H9 (cell line): ENCODE results near the gene MRPL57. TPM values are rescaled to one million over a fixed set of nuclear protein-coding genes. Genes with fewer than 3 reads are reported as not detected.
"Not testable (repeated sequence)": the region's sequence is repeated elsewhere in the genome, so short reads cannot be mapped to it uniquely, and the experiment has no call there.

Experiments used
- DNase-seq: peaks from one replicate; pipeline ENCODE4 v3.0.0-alpha.2; 2017
- H2AFZ ChIP-seq: one replicate; pipeline ENCODE4 v1.6.1; 2013; ENCODE audit warnings: mild to moderate bottlenecking, low read length, control low read depth, moderate library complexity
- H2AK5ac ChIP-seq: 2 replicates; pipeline ENCODE4 v1.6.1; 2013; ENCODE audit warnings: low read length, control low read depth, mixed read lengths; ENCODE audit not compliant: insufficient read length
- H2BK120ac ChIP-seq: one replicate; pipeline ENCODE4 v1.6.1; 2013; ENCODE audit warnings: low read depth, mild to moderate bottlenecking, low read length, control low read depth, inconsistent platforms; ENCODE audit not compliant: poor library complexity, severe bottlenecking
- H2BK12ac ChIP-seq: 2 replicates; pipeline ENCODE4 v1.6.1; 2013; ENCODE audit warnings: low read length, control low read depth, mixed read lengths, low read depth; ENCODE audit not compliant: insufficient read length
- H2BK15ac ChIP-seq: 2 replicates; pipeline ENCODE4 v1.6.1; 2013; ENCODE audit warnings: low read depth, low read length, control low read depth
- H2BK20ac ChIP-seq: one replicate; pipeline ENCODE4 v1.6.1; 2013; ENCODE audit warnings: low read depth, mild to moderate bottlenecking, low read length, control low read depth, inconsistent platforms; ENCODE audit not compliant: poor library complexity, severe bottlenecking
- H2BK5ac ChIP-seq: 2 replicates; pipeline ENCODE4 v1.6.1; 2013; ENCODE audit warnings: low read length, control low read depth, mixed read lengths; ENCODE audit not compliant: insufficient read length
- H3K14ac ChIP-seq: 2 replicates; pipeline ENCODE4 v1.6.1; 2013; ENCODE audit warnings: low read length, control low read depth; ENCODE audit not compliant: insufficient read depth
- H3K18ac ChIP-seq: 2 replicates; pipeline ENCODE4 v1.6.1; 2013; ENCODE audit warnings: low read depth, mild to moderate bottlenecking, mixed read lengths, low read length, control low read depth; ENCODE audit not compliant: insufficient read length
- H3K23ac ChIP-seq: 2 replicates; pipeline ENCODE4 v1.6.1; 2013; ENCODE audit warnings: low read length, control low read depth, mixed read lengths, low read depth; ENCODE audit not compliant: insufficient read length
- H3K23me2 ChIP-seq: 2 replicates; pipeline ENCODE4 v1.6.1; 2013; ENCODE audit warnings: low read depth, mild to moderate bottlenecking, mixed read lengths, low read length, control low read depth; ENCODE audit not compliant: insufficient read length, poor library complexity, severe bottlenecking
- H3K27ac ChIP-seq: 2 replicates; pipeline ENCODE4 v1.5.1; 2013; ENCODE audit warnings: low read length, control low read depth, mixed read lengths, low read depth; ENCODE audit not compliant: insufficient read length
- H3K27me3 ChIP-seq: 2 replicates; pipeline ENCODE4 v1.6.1; 2013; ENCODE audit warnings: low read length, control low read depth, inconsistent platforms; ENCODE audit not compliant: insufficient read depth
- H3K4ac ChIP-seq: 2 replicates; pipeline ENCODE4 v1.6.1; 2013; ENCODE audit warnings: low read depth, mild to moderate bottlenecking, control low read depth, inconsistent platforms, low read length, moderate library complexity
- H3K4me1 ChIP-seq: 2 replicates; pipeline ENCODE4 v1.6.1; 2013; ENCODE audit warnings: low read length, control low read depth, inconsistent platforms; ENCODE audit not compliant: insufficient read depth
- H3K4me2 ChIP-seq: 2 replicates; pipeline ENCODE4 v1.6.1; 2013; ENCODE audit warnings: low read length, control low read depth, mixed read lengths; ENCODE audit not compliant: insufficient read length, insufficient read depth
- H3K56ac ChIP-seq: 2 replicates; pipeline ENCODE4 v1.6.1; 2013; ENCODE audit warnings: low read depth, mild to moderate bottlenecking, mixed read lengths, low read length, control low read depth; ENCODE audit not compliant: insufficient read length
- H3K79me1 ChIP-seq: 2 replicates; pipeline ENCODE4 v1.6.1; 2013; ENCODE audit warnings: low read depth, mild to moderate bottlenecking, moderate library complexity, low read length, control low read depth, inconsistent platforms; ENCODE audit not compliant: insufficient read depth, poor library complexity, severe bottlenecking
- H3K79me2 ChIP-seq: 2 replicates; pipeline ENCODE4 v1.6.1; 2013; ENCODE audit warnings: low read length, control low read depth, inconsistent platforms; ENCODE audit not compliant: insufficient read depth
- H3K9ac ChIP-seq: 2 replicates; pipeline ENCODE4 v1.6.1; 2013; ENCODE audit warnings: low read length, control low read depth, mixed read lengths; ENCODE audit not compliant: insufficient read length; ENCODE audit errors: extremely low read depth
- H3K9me3 ChIP-seq: one replicate; pipeline ENCODE4 v1.6.1; 2013; ENCODE audit warnings: low read depth, low read length, inconsistent platforms; ENCODE audit not compliant: control insufficient read depth
- H3T11ph ChIP-seq: one replicate; pipeline ENCODE4 v1.6.1; 2013; ENCODE audit warnings: mild to moderate bottlenecking, low read length, control low read depth, inconsistent platforms
- H4K20me1 ChIP-seq: one replicate; pipeline ENCODE4 v1.6.1; 2013; ENCODE audit not compliant: control insufficient read depth, insufficient read length, insufficient read depth
- H4K5ac ChIP-seq: 2 replicates; pipeline ENCODE4 v1.6.1; 2013; ENCODE audit warnings: low read depth, mild to moderate bottlenecking, mixed read lengths, low read length, control low read depth; ENCODE audit not compliant: insufficient read length
- H4K8ac ChIP-seq: replicated peaks from 2 replicates; pipeline ENCODE4 v1.6.1; 2013; ENCODE audit warnings: low read length, control low read depth, mixed read lengths, low read depth; ENCODE audit not compliant: insufficient read length
- H4K91ac ChIP-seq: 2 replicates; pipeline ENCODE4 v1.6.1; 2013; ENCODE audit warnings: low read depth, mild to moderate bottlenecking, moderate library complexity, mixed read lengths, low read length, control low read depth; ENCODE audit not compliant: insufficient read length
- H3K27ac Mint-ChIP-seq, 3 experiments: 2 replicates in 2 of 3; 3 replicates in 1 of 3; pipeline ENCODE4 v1.8.0; 2020 to 2021; ENCODE audit warnings: mixed read lengths in 3 of 3, mild to moderate bottlenecking in 1 of 3, moderate library complexity in 1 of 3
- H3K27me3 Mint-ChIP-seq: 2 replicates; pipeline ENCODE4 v1.8.0; 2021; ENCODE audit warnings: low read depth, mild to moderate bottlenecking, moderate library complexity, mixed read lengths
- H3K36me3 Mint-ChIP-seq, 3 experiments: 2 replicates in 2 of 3; 3 replicates in 1 of 3; pipeline ENCODE4 v1.8.0; 2020 to 2021; ENCODE audit warnings: low read depth in 3 of 3, mixed read lengths in 3 of 3; ENCODE audit not compliant: insufficient read depth in 1 of 3
- H3K4me1 Mint-ChIP-seq, 2 experiments: 2 replicates each; pipeline ENCODE4 v1.8.0; 2020; ENCODE audit warnings: mixed read lengths in 2 of 2
- H3K4me3 Mint-ChIP-seq, 2 experiments: 2 replicates in 1 of 2; 3 replicates in 1 of 2; pipeline ENCODE4 v1.8.0; 2020 to 2021; ENCODE audit warnings: mild to moderate bottlenecking in 2 of 2, mixed read lengths in 2 of 2, moderate library complexity in 1 of 2
- H3K9me3 Mint-ChIP-seq, 2 experiments: 2 replicates in 1 of 2; 3 replicates in 1 of 2; pipeline ENCODE4 v1.8.0; 2020; ENCODE audit warnings: mild to moderate bottlenecking in 2 of 2, mixed read lengths in 2 of 2, moderate library complexity in 1 of 2
- CTCF ChIP-seq: fragments of 200-600 bp; sonication (generic); conservative IDR thresholded peaks from 3 replicates; pipeline ENCODE4 v1.8.0; 2021; ENCODE audit warnings: antibody characterized with exemption, mild to moderate bottlenecking
- WGBS: extraction: QIAGEN DNeasy Blood & Tissue Kit; methylation state at CpG from one replicate; pipeline ENCODE4 v1.1.7; 2013; ENCODE audit warnings: missing lambda C conversion rate, low lambda C conversion rate, mixed read lengths; ENCODE audit not compliant: insufficient read length; ENCODE audit errors: extremely low coverage; 5-methylcytosine and 5-hydroxymethylcytosine counted together
- total RNA-seq: library from RNA; stranded (reverse); gene quantifications from 2 replicates; pipeline ENCODE4 v1.2.1, GENCODE V29; 2021

MRPL57 gene
- total RNA-seq, 1 experiment from 2014 or later: 33.2 TPM

DNA sequence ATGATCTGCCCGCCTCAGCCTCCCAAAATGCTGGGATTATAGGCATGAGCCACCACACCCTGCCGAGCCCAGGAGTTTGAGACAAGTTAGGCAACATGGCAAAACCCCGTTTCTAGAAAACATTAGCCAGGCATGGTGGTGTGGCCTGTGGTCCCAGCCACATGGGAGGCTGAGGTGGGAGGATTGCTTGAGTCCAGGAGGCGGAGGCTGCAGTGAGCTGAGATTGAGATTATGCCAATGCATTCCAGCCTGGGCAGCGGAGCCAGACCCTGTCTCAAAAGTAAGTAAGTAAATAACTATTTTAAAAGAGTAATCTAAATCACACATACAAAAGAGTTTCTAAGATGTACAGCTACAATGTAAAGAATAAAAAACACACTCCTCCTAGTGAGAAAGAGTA is 42.0 kb upstream of the MRPL57 start:
- no peaks in the 10 kb centered on the region; the same call in 1 of the 2 replicates for H3K4me1 ChIP-seq
- no peak overlapping the region for H3K27ac ChIP-seq
- H3K9me3 Mint-ChIP-seq: peaks cover 11 to 15% of the 10 kb centered on the region in 2 experiments
- H3T11ph ChIP-seq: no peak overlapping the region
- no peak overlapping the region for H3K14ac ChIP-seq
- DNase-seq: no peak
- no peak overlapping the region for H3K4ac ChIP-seq
- no peak for TF ChIP-seq CTCF
- no peaks in the 10 kb centered on the region for H3K79me2 ChIP-seq
- H2AFZ ChIP-seq: no peak overlapping the region
- no peak overlapping the region for H3K4me2 ChIP-seq
- H3K79me1 ChIP-seq: no peaks in the 10 kb centered on the region
- peaks cover 18 to 21% of the 10 kb centered on the region in 2 experiments for H3K4me1 Mint-ChIP-seq
- H3K56ac ChIP-seq: no peak overlapping the region
- H3K18ac ChIP-seq: no peak overlapping the region
- no peaks in the 10 kb centered on the region for H3K27me3 ChIP-seq
- no peak overlapping the region for H4K8ac ChIP-seq
- H3K9me3 ChIP-seq: no peaks in the 10 kb centered on the region
- H4K91ac ChIP-seq: no peak overlapping the region
- no peak overlapping the region for H2AK5ac ChIP-seq
- H3K4me3 Mint-ChIP-seq: no peak overlapping the region
- H2BK5ac ChIP-seq: no peak overlapping the region
- H3K36me3 Mint-ChIP-seq: peaks cover 4 to 8% (median 7%) of the 10 kb centered on the region in 3 experiments; a peak in 4 of 7 replicates
- no peak overlapping the region for H3K9ac ChIP-seq
- no peaks in the 10 kb centered on the region for H3K23me2 ChIP-seq
- no peak overlapping the region for H2BK15ac ChIP-seq
- no peak overlapping the region for H3K27ac Mint-ChIP-seq
- no peak overlapping the region for H2BK120ac ChIP-seq
- no peak overlapping the region for H3K23ac ChIP-seq
- no peak overlapping the region for H4K5ac ChIP-seq
- H4K20me1 ChIP-seq: no peaks in the 10 kb centered on the region
- no peaks in the 10 kb centered on the region for H3K27me3 Mint-ChIP-seq
- H2BK12ac ChIP-seq: no peak overlapping the region
- no peak overlapping the region for H2BK20ac ChIP-seq
- WGBS: no CpG with 5 or more reads among the region's 5 CpGs

DNA sequence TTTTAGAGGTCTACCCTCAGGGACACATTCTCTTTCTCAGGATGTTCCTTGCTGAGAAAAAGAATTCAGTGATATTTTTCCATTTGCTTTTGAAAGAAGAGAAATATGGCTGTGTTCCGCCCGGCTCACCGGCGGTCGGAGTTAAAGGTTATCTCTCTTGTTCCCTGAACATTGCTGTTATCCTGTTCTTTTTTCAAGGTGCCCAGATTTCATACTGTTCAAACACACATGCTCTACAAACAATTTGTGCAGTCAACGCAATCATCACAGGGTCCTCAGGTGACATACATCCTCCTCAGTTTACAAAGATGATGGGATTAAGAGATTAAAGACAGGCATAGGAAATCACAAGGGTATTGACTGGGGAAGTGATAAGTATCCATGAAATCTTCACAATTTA is 40.6 kb upstream of the MRPL57 start:
- not testable (repeated sequence) for H4K91ac ChIP-seq, H3K9me3 ChIP-seq, H3K27me3 Mint-ChIP-seq, H3K79me2 ChIP-seq, DNase-seq, H3K56ac ChIP-seq, H4K5ac ChIP-seq, H2BK20ac ChIP-seq, H3K27ac ChIP-seq, H3K18ac ChIP-seq, H2AFZ ChIP-seq, H3K14ac ChIP-seq, H4K8ac ChIP-seq, H2BK15ac ChIP-seq, H3K23me2 ChIP-seq, H2BK5ac ChIP-seq, H3T11ph ChIP-seq, H3K27me3 ChIP-seq, H2BK12ac ChIP-seq, H2AK5ac ChIP-seq, H2BK120ac ChIP-seq, H3K4me2 ChIP-seq, H3K23ac ChIP-seq, H4K20me1 ChIP-seq, H3K79me1 ChIP-seq, H3K4ac ChIP-seq, H3K9ac ChIP-seq, H3K4me1 ChIP-seq
- H3K27ac Mint-ChIP-seq: peak overlapping the region; percentile 63 to 88 (median 81)
- H3K36me3 Mint-ChIP-seq: peaks cover 9 to 11% (median 11%) of the 10 kb centered on the region in 3 experiments
- WGBS: no CpG with 5 or more reads among the region's 6 CpGs
- peaks cover 15 to 25% of the 10 kb centered on the region in 2 experiments for H3K4me1 Mint-ChIP-seq
- peaks cover 12 to 13% of the 10 kb centered on the region in 2 experiments for H3K9me3 Mint-ChIP-seq
- peak overlapping the region in 1 of 2 experiments; percentile 3; a peak in 2 of 5 replicates for H3K4me3 Mint-ChIP-seq
